ENCODE measurements around the gene TXNRD3.

- TF ChIP-seq, protein P1, sequence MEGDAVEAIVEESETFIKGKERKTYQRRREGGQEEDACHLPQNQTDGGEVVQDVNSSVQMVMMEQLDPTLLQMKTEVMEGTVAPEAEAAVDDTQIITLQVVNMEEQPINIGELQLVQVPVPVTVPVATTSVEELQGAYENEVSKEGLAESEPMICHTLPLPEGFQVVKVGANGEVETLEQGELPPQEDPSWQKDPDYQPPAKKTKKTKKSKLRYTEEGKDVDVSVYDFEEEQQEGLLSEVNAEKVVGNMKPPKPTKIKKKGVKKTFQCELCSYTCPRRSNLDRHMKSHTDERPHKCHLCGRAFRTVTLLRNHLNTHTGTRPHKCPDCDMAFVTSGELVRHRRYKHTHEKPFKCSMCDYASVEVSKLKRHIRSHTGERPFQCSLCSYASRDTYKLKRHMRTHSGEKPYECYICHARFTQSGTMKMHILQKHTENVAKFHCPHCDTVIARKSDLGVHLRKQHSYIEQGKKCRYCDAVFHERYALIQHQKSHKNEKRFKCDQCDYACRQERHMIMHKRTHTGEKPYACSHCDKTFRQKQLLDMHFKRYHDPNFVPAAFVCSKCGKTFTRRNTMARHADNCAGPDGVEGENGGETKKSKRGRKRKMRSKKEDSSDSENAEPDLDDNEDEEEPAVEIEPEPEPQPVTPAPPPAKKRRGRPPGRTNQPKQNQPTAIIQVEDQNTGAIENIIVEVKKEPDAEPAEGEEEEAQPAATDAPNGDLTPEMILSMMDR (IDR thresholded peaks at IDR 0.05) = no peak
- no peak for TF ChIP-seq POLR2A (IDR thresholded peaks at IDR 0.05)
Measured at GRCh38 chr3:126672741-126673140, 17.8 kb upstream of the TXNRD3 start.

All from breast epithelium (tissue), 3 donors.